ENCODE data around the gene GPR15LG. TPM values are rescaled to one million over a fixed set of nuclear protein-coding genes. Genes with fewer than 3 reads are reported as not detected.
"Not testable (repeated sequence)": the region's sequence is repeated elsewhere in the genome, so short reads cannot be mapped to it uniquely, and the experiment has no call there.

Gene GPR15LG
- total and polyA plus RNA-seq, 2 experiments from 2014 or later = not detected

- no peak overlapping the region for H3K4me3 ChIP-seq
- H3K4me1 ChIP-seq (ENCODE audit: insufficient read depth) = no peaks in the 10 kb centered on the region
- TF ChIP-seq EZH2phosphoT487 (IDR thresholded peaks at IDR 0.05; ENCODE audit: insufficient read depth, low read depth) (no peak), EZH2 (IDR thresholded peaks at IDR 0.05; ENCODE audit: insufficient read depth, poor library complexity, severe bottlenecking) (no peak)
- H3K27me3 ChIP-seq (replicated peaks; ENCODE audit: insufficient read depth) = no peaks in the 10 kb centered on the region
- WGBS, 2 experiments (ENCODE audit: low coverage in 1 of 2, low lambda C conversion rate in 2 of 2, missing lambda C conversion rate in 2 of 2) = 62 to 67% methylated on average over 8 of the region's 8 CpGs
- no peaks in the 10 kb centered on the region for H3F3A ChIP-seq (ENCODE audit: insufficient read depth)
- DNase-seq = no peak
- in situ Hi-C loops (cut with MboI) = no loop called here
- no peak overlapping the region for H3K27ac ChIP-seq
- no peaks in the 10 kb centered on the region for H3K79me2 ChIP-seq (ENCODE audit: insufficient read depth)
- H3K36me3 ChIP-seq (ENCODE audit: low read depth) = no peaks in the 10 kb centered on the region
- H4K20me1 ChIP-seq (ENCODE audit: insufficient read depth) = no peaks in the 10 kb centered on the region
- H3K9me3 ChIP-seq (ENCODE audit: low read depth) = no peaks in the 10 kb centered on the region
- H3K4me2 ChIP-seq (ENCODE audit: unreplicated experiment) = no peak overlapping the region
- no peak overlapping the region for H3K9ac ChIP-seq
- no peak overlapping the region for H2AFZ ChIP-seq
- H3K9me2 ChIP-seq (ENCODE audit: insufficient read depth) = no peaks in the 10 kb centered on the region
Measured at GRCh38 chr10:84177541-84178141, 4.0 kb downstream of the GPR15LG start.

- H3K9me3 ChIP-seq (ENCODE audit: low read depth) = no peaks in the 10 kb centered on the region
- H3K79me2 ChIP-seq (ENCODE audit: insufficient read depth) = no peaks in the 10 kb centered on the region
- no peaks in the 10 kb centered on the region for H3K4me1 ChIP-seq (ENCODE audit: insufficient read depth)
- 67 to 83% methylated on average over 3 of the region's 3 CpGs for WGBS, 2 experiments (ENCODE audit: low coverage in 1 of 2, low lambda C conversion rate in 2 of 2, missing lambda C conversion rate in 2 of 2)
- DNase-seq = no peak
- no peak overlapping the region for H3K27ac ChIP-seq
- in situ Hi-C loops (cut with MboI) = no loop called here
- no peaks in the 10 kb centered on the region for H4K20me1 ChIP-seq (ENCODE audit: insufficient read depth)
- TF ChIP-seq EZH2 (IDR thresholded peaks at IDR 0.05; ENCODE audit: insufficient read depth, poor library complexity, severe bottlenecking) (no peak), EZH2phosphoT487 (IDR thresholded peaks at IDR 0.05; ENCODE audit: insufficient read depth, low read depth) (no peak)
- no peak overlapping the region for H3K4me3 ChIP-seq
- no peak overlapping the region for H3K9ac ChIP-seq
- no peaks in the 10 kb centered on the region for H3K9me2 ChIP-seq (ENCODE audit: insufficient read depth)
- H3K36me3 ChIP-seq (ENCODE audit: low read depth) = no peaks in the 10 kb centered on the region
- no peaks in the 10 kb centered on the region for H3F3A ChIP-seq (ENCODE audit: insufficient read depth)
- no peak overlapping the region for H3K4me2 ChIP-seq (ENCODE audit: unreplicated experiment)
- H3K27me3 ChIP-seq (replicated peaks; ENCODE audit: insufficient read depth) = no peaks in the 10 kb centered on the region
- no peak overlapping the region for H2AFZ ChIP-seq
Measured at GRCh38 chr10:84178160-84178609, 4.6 kb downstream of the GPR15LG start.

GRCh38 chr10:84179059-84179710 lies 5.6 kb downstream of the GPR15LG start:
- in situ Hi-C loops (cut with MboI) = no loop called here
- WGBS, 2 experiments (ENCODE audit: low coverage in 1 of 2, low lambda C conversion rate in 2 of 2, missing lambda C conversion rate in 2 of 2) = 24 to 25% methylated on average over 12 of the region's 12 CpGs
- Histone ChIP-seq H3K9me2 (ENCODE audit: insufficient read depth) (no peaks in the 10 kb centered on the region), H3K4me2 (ENCODE audit: unreplicated experiment) (no peak overlapping the region), H2AFZ (no peak overlapping the region), H3K9ac (no peak overlapping the region), H3K27ac (no peak overlapping the region), H3K79me2 (ENCODE audit: insufficient read depth) (no peaks in the 10 kb centered on the region), H4K20me1 (ENCODE audit: insufficient read depth) (no peaks in the 10 kb centered on the region), H3K27me3 (replicated peaks; ENCODE audit: insufficient read depth) (no peaks in the 10 kb centered on the region), H3K4me1 (ENCODE audit: insufficient read depth) (no peaks in the 10 kb centered on the region), H3K9me3 (ENCODE audit: low read depth) (no peaks in the 10 kb centered on the region), H3K36me3 (ENCODE audit: low read depth) (no peaks in the 10 kb centered on the region), H3K4me3 (no peak overlapping the region), H3F3A (ENCODE audit: insufficient read depth) (no peaks in the 10 kb centered on the region)
- DNase-seq = peak; percentile 92
- no peak for TF ChIP-seq EZH2phosphoT487 (IDR thresholded peaks at IDR 0.05; ENCODE audit: insufficient read depth, low read depth)
- TF ChIP-seq EZH2 (IDR thresholded peaks at IDR 0.05; ENCODE audit: insufficient read depth, poor library complexity, severe bottlenecking) = no peak

- H3K9ac ChIP-seq; in situ Hi-C loops (cut with MboI); H3K36me3 ChIP-seq (ENCODE audit: low read depth); H3K79me2 ChIP-seq (ENCODE audit: insufficient read depth); H3K4me1 ChIP-seq (ENCODE audit: insufficient read depth); H3K27me3 ChIP-seq (replicated peaks; ENCODE audit: insufficient read depth); H3K9me2 ChIP-seq (ENCODE audit: insufficient read depth); H3K27ac ChIP-seq; H4K20me1 ChIP-seq (ENCODE audit: insufficient read depth); H3F3A ChIP-seq (ENCODE audit: insufficient read depth); H2AFZ ChIP-seq; H3K4me3 ChIP-seq; H3K4me2 ChIP-seq (ENCODE audit: unreplicated experiment); H3K9me3 ChIP-seq (ENCODE audit: low read depth); DNase-seq: not testable (repeated sequence)
- WGBS, 2 experiments (ENCODE audit: low coverage in 1 of 2, low lambda C conversion rate in 2 of 2, missing lambda C conversion rate in 2 of 2) = 78 to 84% methylated on average over 14 to 20 of the region's 22 CpGs
Measured at GRCh38 chr10:84180386-84180785, 6.8 kb downstream of the GPR15LG start.
